GM06990 (cell line): Measurements from ENCODE around the gene AHNAK.

Experiments used
- DNase-seq: peaks from one replicate; pipeline ENCODE4 v3.0.0-alpha.2; 2011; ENCODE audit not compliant: insufficient read length; ENCODE audit errors: extremely low read depth
- H3K27me3 ChIP-seq: replicated peaks from 2 replicates; pipeline ENCODE4 v1.6.0; 2011; ENCODE audit warnings: low read length; ENCODE audit not compliant: control insufficient read depth, insufficient read depth
- H3K36me3 ChIP-seq: 2 replicates; pipeline ENCODE4 v1.5.1; 2011; ENCODE audit warnings: low read length; ENCODE audit not compliant: control insufficient read depth, insufficient read depth
- H3K4me3 ChIP-seq: replicated peaks from 2 replicates; pipeline ENCODE4 v1.5.1; 2011; ENCODE audit warnings: low read depth, mild to moderate bottlenecking, control low read depth, low read length
- TF ChIP-seq, protein P1 (sequence below): IDR thresholded peaks from 2 replicates; pipeline ENCODE4 v1.5.1; 2011; ENCODE audit warnings: low read length, control low read depth, mild to moderate bottlenecking, inconsistent platforms; ENCODE audit not compliant: insufficient read depth, poor library complexity, severe bottlenecking

AHNAK gene

GRCh38 chr11:62514151-62514550 is 32.5 kb downstream of the AHNAK start:
- TF ChIP-seq, protein P1, sequence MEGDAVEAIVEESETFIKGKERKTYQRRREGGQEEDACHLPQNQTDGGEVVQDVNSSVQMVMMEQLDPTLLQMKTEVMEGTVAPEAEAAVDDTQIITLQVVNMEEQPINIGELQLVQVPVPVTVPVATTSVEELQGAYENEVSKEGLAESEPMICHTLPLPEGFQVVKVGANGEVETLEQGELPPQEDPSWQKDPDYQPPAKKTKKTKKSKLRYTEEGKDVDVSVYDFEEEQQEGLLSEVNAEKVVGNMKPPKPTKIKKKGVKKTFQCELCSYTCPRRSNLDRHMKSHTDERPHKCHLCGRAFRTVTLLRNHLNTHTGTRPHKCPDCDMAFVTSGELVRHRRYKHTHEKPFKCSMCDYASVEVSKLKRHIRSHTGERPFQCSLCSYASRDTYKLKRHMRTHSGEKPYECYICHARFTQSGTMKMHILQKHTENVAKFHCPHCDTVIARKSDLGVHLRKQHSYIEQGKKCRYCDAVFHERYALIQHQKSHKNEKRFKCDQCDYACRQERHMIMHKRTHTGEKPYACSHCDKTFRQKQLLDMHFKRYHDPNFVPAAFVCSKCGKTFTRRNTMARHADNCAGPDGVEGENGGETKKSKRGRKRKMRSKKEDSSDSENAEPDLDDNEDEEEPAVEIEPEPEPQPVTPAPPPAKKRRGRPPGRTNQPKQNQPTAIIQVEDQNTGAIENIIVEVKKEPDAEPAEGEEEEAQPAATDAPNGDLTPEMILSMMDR, result no peak
- peaks cover 5% of the 10 kb centered on the region for H3K36me3 ChIP-seq
- DNase-seq, result no peak
- H3K27me3 ChIP-seq, result no peaks in the 10 kb centered on the region
- no peak overlapping the region for H3K4me3 ChIP-seq

DNA sequence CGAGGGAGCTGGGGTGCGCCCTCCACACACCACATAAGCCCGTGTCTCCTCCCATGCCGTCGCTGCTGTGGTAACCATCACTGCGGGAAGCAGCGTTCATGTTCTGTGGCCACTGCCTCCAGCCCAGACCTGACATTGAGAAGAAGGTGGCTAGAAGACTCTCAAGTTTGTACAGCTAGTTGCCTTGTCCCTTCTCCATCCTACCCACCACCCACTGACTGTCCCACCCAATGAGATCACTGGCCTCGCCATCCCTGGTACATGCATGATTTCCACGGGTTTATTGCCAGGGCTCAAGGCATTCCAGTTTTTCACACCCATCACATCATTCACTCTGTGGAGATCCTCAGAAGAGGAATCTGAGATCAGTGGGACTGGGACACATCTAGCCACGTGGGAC is 33.0 kb downstream of the AHNAK start:
- no peak for DNase-seq
- H3K4me3 ChIP-seq, result no peak overlapping the region
- TF ChIP-seq, protein P1, result no peak
- peaks cover 5% of the 10 kb centered on the region for H3K36me3 ChIP-seq
- H3K27me3 ChIP-seq, result no peaks in the 10 kb centered on the region

DNA sequence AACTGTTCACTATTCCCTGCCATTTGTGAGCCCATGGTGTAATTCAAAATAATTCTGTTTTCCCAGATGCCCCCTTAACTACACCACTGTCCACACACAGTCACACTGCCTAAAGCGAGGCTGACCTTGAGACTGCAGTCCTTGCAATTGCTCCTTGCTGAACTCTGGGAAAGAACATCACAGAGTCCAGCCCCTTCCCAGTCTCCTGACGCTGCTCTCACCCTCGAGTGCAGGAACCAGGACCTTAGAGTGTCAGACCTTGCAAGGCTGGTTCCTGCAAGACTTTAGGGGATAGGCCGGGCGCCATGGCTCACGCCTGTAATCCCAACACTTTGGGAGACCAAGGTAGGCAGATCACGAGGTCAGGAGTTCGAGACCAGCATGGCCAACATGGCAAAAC is 33.6 kb downstream of the AHNAK start:
- no peak overlapping the region for H3K4me3 ChIP-seq
- TF ChIP-seq, protein P1, result no peak
- no peak for DNase-seq
- H3K36me3 ChIP-seq, result peaks cover 3% of the 10 kb centered on the region; the same call in 1 of the 2 replicates
- H3K27me3 ChIP-seq, result no peaks in the 10 kb centered on the region

DNA sequence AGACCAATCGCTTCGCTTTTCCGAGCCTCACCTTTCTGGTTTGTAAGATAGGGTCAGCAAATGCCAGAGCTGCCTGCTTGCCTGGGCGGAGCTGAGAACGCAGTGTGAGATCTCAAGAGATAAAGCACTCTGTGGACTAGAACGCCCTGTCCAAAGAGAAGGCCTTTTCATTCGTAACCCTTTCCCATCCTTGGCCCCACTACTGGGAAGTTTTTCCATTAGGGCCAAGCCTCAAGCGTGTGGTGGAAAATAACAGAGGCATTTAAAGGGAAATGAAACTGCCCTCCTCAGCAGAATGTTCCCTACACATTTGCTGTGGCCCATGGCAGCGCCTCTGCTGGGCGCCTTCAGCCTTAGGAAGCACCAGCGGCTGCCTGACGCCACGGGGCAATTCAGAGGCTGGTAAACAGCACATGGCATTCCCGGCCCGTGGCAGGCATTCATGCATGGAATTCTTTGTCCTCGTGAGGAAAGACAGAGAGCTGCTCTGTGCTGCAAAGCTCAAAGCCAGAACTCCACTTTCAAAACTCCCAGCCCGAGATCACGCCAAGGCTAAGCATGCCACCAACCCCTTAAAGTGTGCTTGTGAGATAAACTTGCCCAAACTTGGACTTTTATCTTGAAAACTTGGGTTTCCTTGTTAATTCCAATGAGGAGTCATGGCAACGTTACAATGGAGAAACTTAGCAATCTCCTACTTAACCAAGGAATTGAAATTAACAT is 38.1 kb downstream of the AHNAK start:
- TF ChIP-seq, protein P1, result peak; percentile 43
- Histone ChIP-seq H3K36me3 (no peaks in the 10 kb centered on the region), H3K4me3 (no peak overlapping the region), H3K27me3 (no peaks in the 10 kb centered on the region; the same call in 1 of the 2 replicates)
- DNase-seq, result no peak

DNA sequence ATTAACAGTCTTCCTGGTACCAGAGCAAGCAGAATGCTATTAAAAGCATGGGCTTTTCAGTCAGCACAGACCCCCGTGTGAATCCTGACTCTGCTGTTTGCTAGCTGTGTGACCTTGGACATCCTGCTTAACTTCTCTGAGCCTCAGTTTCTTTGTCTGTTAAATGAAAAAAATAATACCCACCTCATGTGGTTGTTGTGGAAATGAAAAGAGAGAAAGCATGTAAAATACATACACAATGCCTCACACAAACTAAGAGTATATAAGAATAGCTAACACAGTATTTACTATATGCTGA is 39.5 kb downstream of the AHNAK start:
- TF ChIP-seq, protein P1, result no peak

More for the DNA sequence above, 39.5 kb downstream of the AHNAK start:
- no peak for DNase-seq
- Histone ChIP-seq H3K36me3 (no peaks in the 10 kb centered on the region), H3K4me3 (no peak overlapping the region), H3K27me3 (no peaks in the 10 kb centered on the region; the same call in 1 of the 2 replicates)
